ENCODE results near the gene CRX.
"Not testable (repeated sequence)": the region's sequence is repeated elsewhere in the genome, so short reads cannot be mapped to it uniquely, and the experiment has no call there.

Gene CRX

DNA sequence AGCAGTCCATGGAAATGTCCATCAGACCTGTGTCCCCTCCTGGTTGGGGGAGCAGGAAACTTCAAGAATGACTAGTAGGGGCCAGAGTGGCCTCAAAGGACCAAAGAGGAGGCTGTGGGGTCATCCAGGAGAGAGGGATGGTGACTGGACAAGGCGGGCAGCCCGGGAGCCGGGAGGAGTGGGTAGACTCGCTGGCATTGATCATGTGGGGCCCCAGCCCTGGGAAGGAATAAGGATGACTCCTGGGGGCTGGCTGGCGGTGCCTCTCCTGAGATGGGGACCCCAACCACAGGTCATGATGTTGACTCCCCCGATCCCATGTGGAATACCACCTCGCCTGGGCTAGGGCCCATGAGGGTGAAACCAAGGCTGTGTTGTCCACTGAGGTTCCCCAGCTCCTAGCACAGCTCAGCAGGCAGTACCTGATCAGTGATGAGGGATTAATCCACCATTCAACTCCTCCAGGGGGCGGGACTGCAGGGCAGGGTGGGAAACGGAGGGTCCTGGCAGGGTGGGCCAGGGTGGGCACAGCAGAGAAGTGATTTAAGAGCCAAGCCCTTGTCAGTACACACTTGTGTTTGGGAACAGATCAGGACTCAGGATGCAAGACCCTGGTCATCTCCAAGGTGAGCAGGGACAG is 37.0 kb downstream of the CRX start, which contains the start of gene TPRX2:
TPRX2 (plus strand) TSS at position 590 of the 640 bp plus-strand sequence; CDS start at position 602, 12 bp downstream.
- DNase-seq, result not testable (repeated sequence)

- DNase-seq, result not testable (repeated sequence)
These were observed 38.1 kb downstream of the CRX start for GRCh38 chr19:47859838-47860237.

DNA sequence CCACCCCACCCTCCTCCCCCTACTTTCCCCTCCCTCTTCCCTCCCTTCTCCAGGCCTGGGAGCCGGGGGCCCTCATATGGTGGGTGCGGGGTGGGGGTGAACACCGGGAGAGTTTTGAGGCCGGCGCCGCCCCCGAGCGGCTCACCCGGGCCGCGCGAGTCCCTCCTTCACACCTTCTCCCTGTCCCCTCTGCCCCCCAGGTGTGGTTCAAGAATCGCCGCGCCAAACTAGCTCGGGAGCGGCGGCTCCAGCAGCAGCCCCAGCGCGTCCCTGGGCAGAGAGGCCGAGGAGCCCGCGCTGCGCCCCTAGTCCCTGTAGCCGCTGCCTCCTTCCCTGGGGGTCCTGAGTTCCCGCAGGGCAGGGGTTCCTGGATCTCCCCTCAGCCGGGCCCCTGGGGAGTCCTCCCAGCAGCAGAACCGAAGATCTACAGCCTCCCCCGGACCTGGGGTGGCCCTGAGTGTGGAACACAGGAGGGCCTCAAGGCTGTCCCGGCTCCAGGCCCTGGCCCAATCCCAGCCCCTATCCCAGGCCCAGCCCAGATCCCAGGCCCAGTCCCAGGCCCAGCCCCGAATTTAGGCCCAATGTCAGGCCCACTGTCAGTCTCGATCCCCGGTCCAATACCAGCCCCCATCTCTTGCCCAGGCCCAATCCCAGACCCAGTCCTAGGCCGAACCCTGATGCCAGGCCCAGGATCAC is 39.0 kb downstream of the CRX start:
- no peak for DNase-seq

DNA sequence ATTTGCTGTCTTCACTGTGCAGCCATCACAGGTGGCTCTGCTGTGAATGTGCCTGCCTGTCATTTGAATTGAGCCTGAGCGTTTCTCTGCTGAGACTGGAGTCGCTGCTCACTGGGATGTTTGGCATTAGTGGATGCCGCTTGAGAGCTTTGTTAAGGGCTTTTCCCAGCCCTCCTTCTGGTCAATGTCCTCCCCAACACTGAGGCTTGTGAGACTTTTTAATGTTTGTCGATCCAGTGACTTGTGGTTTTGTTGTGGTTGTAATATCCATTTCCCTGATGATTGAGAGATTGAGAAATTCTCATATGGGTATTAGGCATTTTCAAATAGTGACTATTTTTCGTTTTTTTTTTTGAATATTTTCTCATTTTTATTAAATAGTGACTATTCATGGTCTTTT is 39.9 kb downstream of the CRX start:
- DNase-seq, result no peak

- DNase-seq, result peak in 53 of 58 donors; percentile 6 to 84 (median 51)
These were observed 41.8 kb downstream of the CRX start for GRCh38 chr19:47863514-47863936.

DNA sequence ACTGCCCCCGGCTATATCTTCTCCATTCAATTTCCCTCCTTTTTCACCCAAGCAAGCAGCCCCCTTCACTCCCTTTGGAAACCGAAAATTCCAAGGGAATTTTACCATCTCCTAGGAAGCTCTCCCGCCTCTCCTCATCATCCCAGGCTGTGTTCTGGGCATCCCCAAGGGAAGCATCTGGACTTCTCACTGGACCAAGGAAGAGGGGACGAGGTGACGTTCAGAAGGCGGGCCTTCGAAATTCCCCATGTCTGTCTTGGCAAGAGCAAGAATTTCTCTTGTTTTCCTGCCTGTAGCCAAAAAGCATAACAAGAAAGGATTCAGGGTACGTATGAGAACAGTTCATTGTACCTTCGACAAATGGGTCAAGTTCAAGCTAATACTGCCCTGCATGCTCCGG is 43.4 kb downstream of the CRX start:
- no peak for DNase-seq

- DNase-seq, result no peak
These were observed 57.2 kb downstream of the CRX start for GRCh38 chr19:47878906-47879305.

DNA sequence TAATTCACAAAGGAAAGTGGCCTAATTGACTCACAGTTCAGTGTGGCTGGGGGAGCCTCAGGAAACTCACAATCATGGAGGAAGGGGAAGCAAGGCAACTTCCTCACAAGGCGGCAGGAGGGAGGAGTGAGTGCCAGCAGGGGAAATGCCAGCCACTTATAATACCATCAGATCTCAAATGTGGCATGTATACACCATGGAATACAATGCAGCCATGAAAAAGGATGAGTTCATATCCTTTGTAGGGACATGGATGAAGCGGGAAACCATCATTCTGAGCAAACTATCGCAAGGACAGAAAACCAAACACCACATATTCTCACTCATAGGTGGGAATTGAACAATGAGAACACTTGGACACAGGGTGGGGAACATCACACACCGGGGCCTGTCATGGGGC is 57.6 kb downstream of the CRX start:
- not testable (repeated sequence) for DNase-seq

- no peak for DNase-seq
These were observed 60.0 kb downstream of the CRX start for GRCh38 chr19:47881757-47882156.

DNA sequence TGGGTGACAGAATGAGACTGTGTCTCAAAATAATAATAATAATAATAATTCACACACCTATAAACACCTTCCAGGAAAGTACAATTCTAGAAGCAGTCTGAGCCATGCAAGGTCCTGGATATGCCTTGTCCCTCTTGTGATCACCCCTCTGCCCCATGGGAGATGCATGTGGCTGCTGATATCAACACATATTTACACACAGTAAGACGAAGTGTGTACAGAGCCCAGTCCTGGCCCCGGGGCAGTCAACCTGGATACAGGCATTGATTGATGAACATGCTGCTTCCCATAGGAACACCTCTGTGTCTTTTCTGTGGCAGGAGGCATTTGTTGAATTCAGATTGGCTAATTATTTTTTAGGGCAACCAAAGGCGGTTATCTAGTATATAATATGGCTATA is 61.2 kb downstream of the CRX start:
- no peak for DNase-seq

- no peak for DNase-seq
These were observed 63.3 kb downstream of the CRX start for GRCh38 chr19:47885067-47885463.

GRCh38 chr19:47886010-47886559 is 64.3 kb downstream of the CRX start, which contains the start of gene SULT2A1:
Gene SULT2A1, minus strand, starts transcription at chr19:47886315. Its CDS starts 58 bp downstream, at chr19:47886257.
- no peak for DNase-seq

GRCh38 chr19:47890865-47891621 is 69.3 kb downstream of the CRX start:
- DNase-seq, result no peak

DNA sequence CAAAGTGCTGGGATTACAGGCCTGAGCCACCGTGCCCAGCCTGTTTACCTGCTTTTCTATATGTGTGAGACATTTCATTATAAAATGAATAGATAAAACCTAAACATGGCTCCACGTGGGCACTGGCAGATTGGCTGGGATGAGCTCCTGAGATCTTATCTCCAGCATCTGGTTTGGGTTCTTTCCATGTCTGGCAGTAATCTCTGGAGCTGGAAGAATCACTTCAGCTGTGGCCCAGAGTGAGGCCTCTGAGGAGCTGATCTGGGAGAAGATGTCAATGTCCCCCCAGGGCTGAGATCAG is 69.8 kb downstream of the CRX start:
- DNase-seq, result no peak

DNA sequence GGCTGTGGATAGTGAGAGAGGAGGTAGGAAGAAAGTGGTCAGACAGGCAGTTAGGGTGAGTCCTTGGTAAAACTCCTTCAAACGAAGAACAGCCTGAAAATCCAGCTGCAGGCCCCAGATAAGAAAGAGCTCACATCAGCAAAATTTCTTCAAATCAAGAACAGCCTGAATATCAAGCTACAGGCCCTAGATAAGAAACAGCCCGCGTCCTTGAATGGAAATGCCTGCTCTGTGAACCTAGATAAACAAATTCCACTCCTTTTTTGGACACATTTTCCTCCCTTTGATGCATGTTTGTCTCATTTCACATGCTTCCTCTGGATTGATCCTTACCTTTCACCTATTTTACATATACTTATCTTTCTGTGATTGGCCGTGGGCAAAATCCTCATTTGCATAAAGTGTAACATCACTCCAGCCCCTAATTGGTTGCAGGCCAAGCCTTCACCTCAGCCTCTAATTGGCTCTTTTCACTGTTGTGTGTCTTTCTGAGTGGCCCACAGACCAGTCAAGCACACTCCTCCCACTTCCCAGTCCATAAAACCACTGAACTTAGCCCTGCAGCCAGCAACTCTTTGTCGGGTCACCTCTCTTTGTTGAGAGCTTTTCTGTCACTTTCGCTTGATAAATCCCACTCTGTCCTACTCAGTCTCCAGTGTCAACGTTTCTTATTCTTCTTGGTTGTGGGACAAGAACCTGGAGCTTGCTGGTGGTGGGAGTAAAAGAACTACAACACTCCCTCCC is 70.4 kb downstream of the CRX start:
- no peak for DNase-seq

Measured in anterior cingulate cortex (tissue), 58 donors.